NB4 (cell line): ENCODE data around the gene ACOT11.

ENCODE experiments used
- CTCF ChIP-seq: IDR thresholded peaks from one replicate; pipeline ENCODE4 v1.5.1; 2012; ENCODE audit warnings: low read depth, low read length
- TF ChIP-seq, protein P1 (sequence below): IDR thresholded peaks from 2 replicates; pipeline ENCODE4 v1.6.1; 2011; ENCODE audit warnings: low read depth, low read length

GRCh38 chr1:54575161-54575560, 27.1 kb downstream of the ACOT11 start:
- no peak for TF ChIP-seq CTCF
- TF ChIP-seq, protein P1, sequence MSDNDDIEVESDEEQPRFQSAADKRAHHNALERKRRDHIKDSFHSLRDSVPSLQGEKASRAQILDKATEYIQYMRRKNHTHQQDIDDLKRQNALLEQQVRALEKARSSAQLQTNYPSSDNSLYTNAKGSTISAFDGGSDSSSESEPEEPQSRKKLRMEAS, result no peak
